HepG2 (cell line): ENCODE data around the gene ATP10A. TPM values are rescaled to one million over a fixed set of nuclear protein-coding genes. Genes with fewer than 3 reads are reported as not detected.
A peak's percentile ranks its signal among the peaks of the same experiment; 100 is the strongest.

Source experiments
- GABPB1 ChIP-seq: IDR thresholded peaks from 2 replicates; pipeline ENCODE4 v1.6.1; 2016; ENCODE audit warnings: mild to moderate bottlenecking, missing genetic modification reagents, moderate library complexity, missing compliant biosample characterization
- GATAD2A ChIP-seq: IDR thresholded peaks from 2 replicates; pipeline ENCODE4 v1.6.1; 2016
- KDM5A ChIP-seq: fragments of 200-600 bp; sonication (generic); IDR thresholded peaks from 2 replicates; pipeline ENCODE4 v1.7.0; 2018; ENCODE audit warnings: antibody characterized with exemption, mild to moderate bottlenecking, low read length, borderline replicate concordance
- KLF12 ChIP-seq: sonication (generic); formaldehyde crosslinking; IDR thresholded peaks from 2 replicates; pipeline ENCODE4 v1.4.0; 2020; ENCODE audit warnings: missing genetic modification reagents, borderline replicate concordance
- KMT2A ChIP-seq: sonication (generic); formaldehyde crosslinking; IDR thresholded peaks from 2 replicates; pipeline ENCODE4 v1.4.0; 2020; ENCODE audit warnings: missing genetic modification reagents
- KMT2B ChIP-seq: IDR thresholded peaks from 2 replicates; pipeline ENCODE4 v1.6.1; 2016; ENCODE audit warnings: missing genetic modification reagents, missing compliant biosample characterization
- MAZ ChIP-seq, 2 experiments: sonication (generic) in 1 of 2; formaldehyde crosslinking in 1 of 2; IDR thresholded peaks; 2 replicates each; pipeline versions ENCODE4 v1.5.0 to v1.6.1; 2012 to 2020; ENCODE audit warnings: low read depth in 2 of 2, mild to moderate bottlenecking in 2 of 2, borderline replicate concordance in 1 of 2, improper control_type of control experiment in 1 of 2, low read length in 1 of 2, missing genetic modification reagents in 1 of 2, moderate library complexity in 1 of 2
- MED13 ChIP-seq: sonication (generic); formaldehyde crosslinking; IDR thresholded peaks from 2 replicates; pipeline ENCODE4 v1.5.0; 2020; ENCODE audit warnings: missing genetic modification reagents
- MXD4 ChIP-seq: IDR thresholded peaks from 2 replicates; pipeline ENCODE4 v1.6.1; 2016; ENCODE audit warnings: mild to moderate bottlenecking, missing biosample characterization, missing genetic modification reagents
- RXRB ChIP-seq: IDR thresholded peaks from 2 replicates; pipeline ENCODE4 v1.6.1; 2016; ENCODE audit warnings: borderline replicate concordance, missing genetic modification reagents, missing compliant biosample characterization
- SRY ChIP-seq: sonication (generic); formaldehyde crosslinking; IDR thresholded peaks from 2 replicates; pipeline ENCODE4 v1.8.0; 2022; ENCODE audit warnings: mild to moderate bottlenecking, missing genetic modification reagents
- ZFP1 ChIP-seq: IDR thresholded peaks from 2 replicates; pipeline ENCODE4 v1.6.1; 2016
- ZNF143 ChIP-seq: sonication (generic); formaldehyde crosslinking; IDR thresholded peaks from 2 replicates; pipeline ENCODE4 v1.4.0; 2020; ENCODE audit warnings: missing genetic modification reagents
- ZNF24 ChIP-seq: fragments of 450-650 bp; IDR thresholded peaks from 2 replicates; pipeline ENCODE4 v1.6.1; 2017; ENCODE audit warnings: antibody characterized with exemption, mild to moderate bottlenecking
- ZNF354B ChIP-seq: sonication (generic); formaldehyde crosslinking; IDR thresholded peaks from 2 replicates; pipeline ENCODE4 v1.8.0; 2022; ENCODE audit warnings: mild to moderate bottlenecking, missing genetic modification reagents
- ZNF550 ChIP-seq: sonication (generic); formaldehyde crosslinking; IDR thresholded peaks from 2 replicates; pipeline ENCODE4 v1.4.0; 2020; ENCODE audit warnings: mild to moderate bottlenecking, missing genetic modification reagents, borderline replicate concordance
- ZNF615 ChIP-seq: sonication (generic); formaldehyde crosslinking; IDR thresholded peaks from 2 replicates; pipeline ENCODE4 v1.5.0; 2020; ENCODE audit warnings: mild to moderate bottlenecking, missing genetic modification reagents, borderline replicate concordance
- ZNF670 ChIP-seq: sonication (generic); formaldehyde crosslinking; IDR thresholded peaks from 2 replicates; pipeline ENCODE4 v1.8.0; 2022; ENCODE audit warnings: mild to moderate bottlenecking, missing genetic modification reagents, borderline replicate concordance
- ZNF678 ChIP-seq: sonication (generic); formaldehyde crosslinking; IDR thresholded peaks from 2 replicates; pipeline ENCODE4 v1.4.0; 2020; ENCODE audit warnings: mild to moderate bottlenecking, missing genetic modification reagents
- ZNF792 ChIP-seq: IDR thresholded peaks from 2 replicates; pipeline ENCODE4 v1.6.1; 2016
- ZNF841 ChIP-seq: sonication (generic); formaldehyde crosslinking; IDR thresholded peaks from 2 replicates; pipeline ENCODE4 v1.8.1; 2023; ENCODE audit warnings: missing genetic modification reagents, borderline replicate concordance
- polyA plus RNA-seq, 8 experiments: library from polyadenylated mRNA; depleted of rRNA in 3 of 8; stranded (reverse) in 7 of 8; unstranded in 1 of 8; fragments of >200 nt; fragmentation: Illumina TruSeq in 4 of 8; extraction: Trizol in 4 of 8; gene quantifications; 2 replicates each; pipeline versions ENCODE4 v1.2.1 to v1.2.3, GENCODE V29; 2011 to 2016; ENCODE audit warnings: low read depth in 4 of 8, missing spikeins in 1 of 8, mixed read lengths in 1 of 8; ENCODE audit not compliant: insufficient read depth in 1 of 8
- total RNA-seq, 5 experiments: library from RNA; depleted of rRNA; stranded (reverse); fragments of >200 nt; fragmentation: Illumina TruSeq; extraction: Trizol; gene quantifications; 2 replicates each; pipeline ENCODE4 v1.2.3, GENCODE V29; 2016; ENCODE audit warnings: low read depth in 1 of 5
- TF ChIP-seq, protein P1 (sequence below): IDR thresholded peaks from 2 replicates; pipeline ENCODE4 v1.6.1; 2016; ENCODE audit warnings: low read depth
- TF ChIP-seq, protein P2 (sequence below): IDR thresholded peaks from 2 replicates; pipeline ENCODE4 v1.6.1; 2016; ENCODE audit warnings: control low read depth
- TF ChIP-seq, protein P3 (sequence below): sonication (generic); formaldehyde crosslinking; IDR thresholded peaks from 2 replicates; pipeline ENCODE4 v1.4.0; 2020; ENCODE audit warnings: missing genetic modification reagents
- TF ChIP-seq, protein P4 (sequence below): sonication (generic); formaldehyde crosslinking; IDR thresholded peaks from 2 replicates; pipeline ENCODE4 v1.5.0; 2020; ENCODE audit warnings: missing genetic modification reagents

The ATP10A gene
- total and polyA plus RNA-seq, 2 of the 13 experiments (the other 11 are each of a cell fraction or from before 2014, with no cell fraction given): 0.58 to 4.2 TPM

DNA sequence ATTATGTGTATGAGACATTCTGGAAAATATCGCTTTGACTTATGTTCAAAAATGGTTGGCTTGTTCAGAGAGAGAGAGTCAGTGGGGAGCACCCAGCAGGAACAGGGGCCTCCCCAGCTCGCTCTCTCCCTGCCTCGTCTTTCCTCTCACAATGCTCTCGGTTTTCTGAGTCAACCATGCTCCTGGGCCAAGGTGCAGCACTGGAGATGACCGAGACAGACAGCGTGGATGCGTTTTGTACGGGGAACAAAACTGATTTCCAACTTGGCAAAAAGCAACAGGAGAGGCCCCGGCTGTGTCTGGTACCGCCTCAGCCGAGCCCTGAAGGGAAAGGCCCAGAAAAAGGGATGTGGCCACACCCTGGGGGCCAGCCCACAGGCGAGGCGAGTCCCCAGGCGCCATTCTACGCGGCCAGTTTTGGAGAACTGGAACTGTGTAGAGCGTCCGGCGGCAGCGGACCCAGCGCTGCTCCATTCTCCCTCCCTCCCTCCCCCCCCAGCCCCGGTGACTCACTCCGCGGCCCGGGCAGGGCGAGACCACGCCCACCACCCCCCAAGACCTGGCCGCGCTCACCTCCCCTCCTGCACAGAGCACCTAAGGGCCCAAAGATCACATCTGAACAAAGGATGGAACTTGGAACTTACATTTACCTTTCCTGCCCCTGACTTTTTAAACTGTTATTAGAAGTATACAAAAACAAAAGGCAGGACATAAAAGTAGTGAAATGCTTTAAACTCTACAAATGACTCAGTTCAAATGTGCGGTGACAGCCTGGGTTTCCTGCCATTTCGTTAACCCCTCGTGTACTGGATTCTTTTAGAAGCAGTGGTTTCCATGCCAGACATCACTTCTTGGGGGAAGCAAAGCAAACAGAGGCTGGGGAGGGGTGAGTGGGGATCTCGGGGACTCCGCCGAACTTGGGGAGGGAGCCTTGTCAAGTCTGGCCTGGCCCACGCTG lies 12.7 kb downstream of the ATP10A start (continued):
- TF ChIP-seq KLF12 (CRISPR knock-in tag): no peak
- TF ChIP-seq, protein P1, sequence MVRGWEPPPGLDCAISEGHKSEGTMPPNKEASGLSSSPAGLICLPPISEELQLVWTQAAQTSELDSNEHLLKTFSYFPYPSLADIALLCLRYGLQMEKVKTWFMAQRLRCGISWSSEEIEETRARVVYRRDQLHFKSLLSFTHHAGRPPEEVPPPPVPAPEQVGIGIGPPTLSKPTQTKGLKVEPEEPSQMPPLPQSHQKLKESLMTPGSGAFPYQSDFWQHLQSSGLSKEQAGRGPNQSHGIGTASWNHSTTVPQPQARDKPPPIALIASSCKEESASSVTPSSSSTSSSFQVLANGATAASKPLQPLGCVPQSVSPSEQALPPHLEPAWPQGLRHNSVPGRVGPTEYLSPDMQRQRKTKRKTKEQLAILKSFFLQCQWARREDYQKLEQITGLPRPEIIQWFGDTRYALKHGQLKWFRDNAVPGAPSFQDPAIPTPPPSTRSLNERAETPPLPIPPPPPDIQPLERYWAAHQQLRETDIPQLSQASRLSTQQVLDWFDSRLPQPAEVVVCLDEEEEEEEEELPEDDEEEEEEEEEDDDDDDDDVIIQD: no peak
- TF ChIP-seq ZNF550 (CRISPR knock-in tag): no peak
- TF ChIP-seq ZNF792: no peak
- TF ChIP-seq KMT2A (CRISPR knock-in tag): no peak
- TF ChIP-seq ZNF670 (CRISPR knock-in tag): 0 out of 2 replicates have a peak, but pooled peaks have one; percentile 60
- TF ChIP-seq MXD4: no peak
- peak; percentile 76 for TF ChIP-seq MAZ (IDR thresholded peaks at IDR 0.05; ENCODE audit: borderline replicate concordance, low read depth, low read length)
- no peak for TF ChIP-seq MAZ (CRISPR knock-in tag; IDR thresholded peaks at IDR 0.05; ENCODE audit: low read depth)
- no peak for TF ChIP-seq ZNF678 (CRISPR knock-in tag)
- no peak for TF ChIP-seq ZNF615 (CRISPR knock-in tag)
- TF ChIP-seq ZNF354B (CRISPR knock-in tag): no peak
- TF ChIP-seq SRY (CRISPR knock-in tag): no peak
- TF ChIP-seq KDM5A: no peak
- peak; percentile 34; the same call in 1 of the 2 replicates for TF ChIP-seq RXRB (CRISPR knock-in tag)
- TF ChIP-seq, protein P2, sequence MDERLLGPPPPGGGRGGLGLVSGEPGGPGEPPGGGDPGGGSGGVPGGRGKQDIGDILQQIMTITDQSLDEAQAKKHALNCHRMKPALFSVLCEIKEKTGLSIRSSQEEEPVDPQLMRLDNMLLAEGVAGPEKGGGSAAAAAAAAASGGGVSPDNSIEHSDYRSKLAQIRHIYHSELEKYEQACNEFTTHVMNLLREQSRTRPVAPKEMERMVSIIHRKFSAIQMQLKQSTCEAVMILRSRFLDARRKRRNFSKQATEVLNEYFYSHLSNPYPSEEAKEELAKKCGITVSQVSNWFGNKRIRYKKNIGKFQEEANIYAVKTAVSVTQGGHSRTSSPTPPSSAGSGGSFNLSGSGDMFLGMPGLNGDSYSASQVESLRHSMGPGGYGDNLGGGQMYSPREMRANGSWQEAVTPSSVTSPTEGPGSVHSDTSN (CRISPR knock-in tag): no peak
- no peak for TF ChIP-seq MED13 (CRISPR knock-in tag)
- TF ChIP-seq, protein P3, sequence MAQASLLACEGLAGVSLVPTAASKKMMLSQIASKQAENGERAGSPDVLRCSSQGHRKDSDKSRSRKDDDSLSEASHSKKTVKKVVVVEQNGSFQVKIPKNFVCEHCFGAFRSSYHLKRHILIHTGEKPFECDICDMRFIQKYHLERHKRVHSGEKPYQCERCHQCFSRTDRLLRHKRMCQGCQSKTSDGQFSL (CRISPR knock-in tag): no peak
- no peak for TF ChIP-seq KMT2B (CRISPR knock-in tag)
- TF ChIP-seq ZNF841: no peak
- TF ChIP-seq, protein P4, sequence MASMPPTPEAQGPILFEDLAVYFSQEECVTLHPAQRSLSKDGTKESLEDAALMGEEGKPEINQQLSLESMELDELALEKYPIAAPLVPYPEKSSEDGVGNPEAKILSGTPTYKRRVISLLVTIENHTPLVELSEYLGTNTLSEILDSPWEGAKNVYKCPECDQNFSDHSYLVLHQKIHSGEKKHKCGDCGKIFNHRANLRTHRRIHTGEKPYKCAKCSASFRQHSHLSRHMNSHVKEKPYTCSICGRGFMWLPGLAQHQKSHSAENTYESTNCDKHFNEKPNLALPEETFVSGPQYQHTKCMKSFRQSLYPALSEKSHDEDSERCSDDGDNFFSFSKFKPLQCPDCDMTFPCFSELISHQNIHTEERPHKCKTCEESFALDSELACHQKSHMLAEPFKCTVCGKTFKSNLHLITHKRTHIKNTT (CRISPR knock-in tag): no peak
- TF ChIP-seq ZFP1 (CRISPR knock-in tag): no peak
- peak; percentile 45; the same call in 1 of the 2 replicates for TF ChIP-seq GABPB1 (CRISPR knock-in tag)
- TF ChIP-seq ZNF24: no peak
- TF ChIP-seq GATAD2A (CRISPR knock-in tag): no peak
- no peak for TF ChIP-seq ZNF143 (CRISPR knock-in tag)
